ENCODE data around the gene ARL15.

The ARL15 gene

GRCh38 chr5:54289769-54290168 lies 20.6 kb downstream of the ARL15 start:
- no peak for TF ChIP-seq Cebpa-rat (IDR thresholded peaks at IDR 0.05)
- Histone ChIP-seq H3K27ac (no peak overlapping the region), H3K27me3 (no peaks in the 10 kb centered on the region), H3K4me1 (no peaks in the 10 kb centered on the region), H3K4me2 (no peak overlapping the region), H4K20me1 (peaks cover 18% of the 10 kb centered on the region; the same call in 1 of the 2 replicates), H3K9me3 (peaks cover 39% of the 10 kb centered on the region), H3K4me3 (no peak overlapping the region), H3K9ac (no peak overlapping the region), H3K36me3 (peaks cover 10% of the 10 kb centered on the region; the same call in 1 of the 2 replicates)

GRCh38 chr5:54288568-54289217 lies 21.7 kb downstream of the ARL15 start:
- Histone ChIP-seq H3K4me1 (no peaks in the 10 kb centered on the region), H3K9me3 (peaks cover 45% of the 10 kb centered on the region), H3K4me2 (no peak overlapping the region), H4K20me1 (peaks cover 8% of the 10 kb centered on the region; the same call in 1 of the 2 replicates), H3K36me3 (peaks cover 10% of the 10 kb centered on the region; the same call in 1 of the 2 replicates), H3K27ac (no peak overlapping the region), H3K9ac (no peak overlapping the region), H3K4me3 (no peak overlapping the region), H3K27me3 (no peaks in the 10 kb centered on the region)
- no peak for TF ChIP-seq Cebpa-rat (IDR thresholded peaks at IDR 0.05)

GRCh38 chr5:54285686-54286085 lies 24.7 kb downstream of the ARL15 start:
- H3K4me2 ChIP-seq = no peak overlapping the region
- no peaks in the 10 kb centered on the region for H4K20me1 ChIP-seq
- peaks cover 10% of the 10 kb centered on the region; the same call in 1 of the 2 replicates for H3K36me3 ChIP-seq
- H3K4me3 ChIP-seq = no peak overlapping the region
- no peak overlapping the region for H3K9ac ChIP-seq
- H3K9me3 ChIP-seq = peaks cover 40% of the 10 kb centered on the region
- no peak overlapping the region for H3K27ac ChIP-seq
- H3K4me1 ChIP-seq = no peaks in the 10 kb centered on the region
- no peaks in the 10 kb centered on the region for H3K27me3 ChIP-seq
- TF ChIP-seq Cebpa-rat (IDR thresholded peaks at IDR 0.05) = no peak

- Histone ChIP-seq H3K27ac (no peak overlapping the region), H3K36me3 (peaks cover 15% of the 10 kb centered on the region), H3K4me3 (no peak overlapping the region), H3K4me2 (no peak overlapping the region), H4K20me1 (no peaks in the 10 kb centered on the region), H3K4me1 (no peaks in the 10 kb centered on the region), H3K9ac (no peak overlapping the region), H3K27me3 (no peaks in the 10 kb centered on the region), H3K9me3 (peaks cover 35% of the 10 kb centered on the region)
- no peak for TF ChIP-seq Cebpa-rat (IDR thresholded peaks at IDR 0.05)
Observed at GRCh38 chr5:54284586-54284985, 25.8 kb downstream of the ARL15 start.

GRCh38 chr5:54282876-54283275 lies 27.5 kb downstream of the ARL15 start:
- Histone ChIP-seq H3K4me2 (no peak overlapping the region), H3K9ac (no peak overlapping the region), H4K20me1 (peaks cover 4% of the 10 kb centered on the region; the same call in 1 of the 2 replicates), H3K9me3 (peaks cover 22% of the 10 kb centered on the region), H3K4me3 (no peak overlapping the region), H3K27me3 (no peaks in the 10 kb centered on the region), H3K4me1 (no peaks in the 10 kb centered on the region), H3K27ac (no peak overlapping the region), H3K36me3 (peaks cover 11% of the 10 kb centered on the region)
- no peak for TF ChIP-seq Cebpa-rat (IDR thresholded peaks at IDR 0.05)

- H3K4me3 ChIP-seq = no peak overlapping the region
- no peaks in the 10 kb centered on the region for H3K27me3 ChIP-seq
- H3K4me1 ChIP-seq = no peaks in the 10 kb centered on the region
- H4K20me1 ChIP-seq = peaks cover 5% of the 10 kb centered on the region; the same call in 1 of the 2 replicates
- no peak overlapping the region for H3K9ac ChIP-seq
- peaks cover 8% of the 10 kb centered on the region for H3K36me3 ChIP-seq
- no peak overlapping the region for H3K4me2 ChIP-seq
- no peak for TF ChIP-seq Cebpa-rat (IDR thresholded peaks at IDR 0.05)
- H3K27ac ChIP-seq = no peak overlapping the region
- H3K9me3 ChIP-seq = peaks cover 15% of the 10 kb centered on the region
Observed at GRCh38 chr5:54281960-54282692, 28.2 kb downstream of the ARL15 start.

- H3K9ac ChIP-seq = no peak overlapping the region
- H3K27me3 ChIP-seq = no peaks in the 10 kb centered on the region
- peaks cover 14% of the 10 kb centered on the region; the same call in 1 of the 2 replicates for H4K20me1 ChIP-seq
- H3K27ac ChIP-seq = no peak overlapping the region
- H3K4me2 ChIP-seq = no peak overlapping the region
- peaks cover 7% of the 10 kb centered on the region; the same call in 1 of the 2 replicates for H3K9me3 ChIP-seq
- H3K4me1 ChIP-seq = no peaks in the 10 kb centered on the region
- H3K36me3 ChIP-seq = peaks cover 11% of the 10 kb centered on the region
- no peak for TF ChIP-seq Cebpa-rat (IDR thresholded peaks at IDR 0.05)
- no peak overlapping the region for H3K4me3 ChIP-seq
Observed at GRCh38 chr5:54279960-54280359, 30.4 kb downstream of the ARL15 start.

- Histone ChIP-seq H3K27ac (no peak overlapping the region), H3K9ac (no peak overlapping the region), H4K20me1 (peaks cover 14% of the 10 kb centered on the region; the same call in 1 of the 2 replicates), H3K4me3 (no peak overlapping the region), H3K4me2 (no peak overlapping the region), H3K36me3 (peaks cover 11% of the 10 kb centered on the region), H3K4me1 (no peaks in the 10 kb centered on the region), H3K27me3 (no peaks in the 10 kb centered on the region), H3K9me3 (peaks cover 6% of the 10 kb centered on the region; the same call in 1 of the 2 replicates)
- no peak for TF ChIP-seq Cebpa-rat (IDR thresholded peaks at IDR 0.05)
Observed at GRCh38 chr5:54278979-54279717, 31.2 kb downstream of the ARL15 start.

- no peak for TF ChIP-seq Cebpa-rat (IDR thresholded peaks at IDR 0.05)
- H3K4me1 ChIP-seq = no peaks in the 10 kb centered on the region
- peaks cover 23% of the 10 kb centered on the region for H4K20me1 ChIP-seq
- no peaks in the 10 kb centered on the region for H3K9me3 ChIP-seq
- H3K27ac ChIP-seq = no peak overlapping the region
- H3K27me3 ChIP-seq = no peaks in the 10 kb centered on the region
- H3K9ac ChIP-seq = no peak overlapping the region
- H3K4me2 ChIP-seq = no peak overlapping the region
- H3K4me3 ChIP-seq = no peak overlapping the region
- H3K36me3 ChIP-seq = peaks cover 11% of the 10 kb centered on the region
Observed at GRCh38 chr5:54278036-54278830, 32.1 kb downstream of the ARL15 start.

Measured in BLaER1 (cell line).